Measurements from ENCODE around the gene CCDC171.
"Not testable (repeated sequence)": the region's sequence is repeated elsewhere in the genome, so short reads cannot be mapped to it uniquely, and the experiment has no call there.

The CCDC171 gene

DNA sequence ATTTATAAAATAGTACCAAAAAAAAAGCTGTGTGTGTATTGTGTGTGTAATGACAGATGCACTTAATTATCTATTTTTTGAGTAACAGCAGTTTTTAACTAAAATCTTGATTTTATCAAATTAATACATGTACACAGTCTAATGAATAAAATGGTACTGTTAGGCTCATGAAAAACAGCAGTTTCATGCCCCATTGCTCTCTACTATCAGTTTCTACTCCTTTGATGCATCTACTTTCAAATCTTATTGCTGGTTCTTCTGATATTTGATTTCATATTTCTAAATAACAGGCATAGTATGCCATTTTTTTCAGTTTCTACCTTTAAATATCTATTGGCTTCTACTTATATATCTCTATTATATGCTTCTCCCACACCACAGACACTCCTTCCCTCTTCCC is 117.4 kb downstream of the CCDC171 start:
- DNase-seq (ENCODE audit: extremely low spot score, insufficient read length, low read depth) (no peak), FAIRE-seq (peak; percentile 51)

DNA sequence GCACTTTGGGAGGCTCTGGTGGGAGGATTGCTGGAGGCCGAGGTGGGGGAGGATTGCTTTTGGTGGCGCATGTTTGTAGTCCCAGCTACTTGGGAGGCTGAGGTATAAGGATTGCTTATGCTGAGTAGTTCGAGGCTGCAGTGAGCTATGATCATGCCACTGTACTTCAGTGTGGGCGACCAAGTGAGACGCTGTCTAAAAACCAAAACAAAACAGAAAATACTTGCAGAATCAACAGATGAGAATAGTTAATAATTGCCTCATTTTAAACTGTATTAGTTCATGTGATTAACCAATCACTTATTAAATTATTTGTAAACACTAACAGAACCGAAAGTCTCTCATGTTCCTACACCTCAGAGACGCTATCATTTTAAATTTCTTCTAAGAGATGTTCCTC is 118.1 kb downstream of the CCDC171 start:
- DNase-seq (ENCODE audit: extremely low spot score, insufficient read length, low read depth) (peak; percentile 3), FAIRE-seq (peak; percentile 83)

DNA sequence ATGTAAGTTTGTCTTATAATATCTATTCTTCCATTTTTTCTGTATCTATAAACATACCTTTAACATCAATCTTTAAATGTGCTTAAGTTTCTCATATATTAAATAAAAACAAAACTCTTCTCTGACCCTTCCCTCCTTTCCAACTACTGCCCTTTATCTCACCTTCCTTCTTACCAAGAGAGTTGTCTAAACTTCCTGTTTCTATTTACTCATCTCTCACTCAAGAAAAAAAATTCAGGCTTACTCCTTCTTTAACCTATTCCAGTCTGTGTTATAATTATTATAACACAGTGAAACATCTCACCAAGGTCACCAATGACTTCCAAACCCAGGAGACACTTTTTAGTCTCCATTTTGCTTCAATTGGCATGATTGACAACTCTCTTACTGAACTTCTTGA is 140.9 kb downstream of the CCDC171 start:
- peak; percentile 45 for FAIRE-seq

DNA sequence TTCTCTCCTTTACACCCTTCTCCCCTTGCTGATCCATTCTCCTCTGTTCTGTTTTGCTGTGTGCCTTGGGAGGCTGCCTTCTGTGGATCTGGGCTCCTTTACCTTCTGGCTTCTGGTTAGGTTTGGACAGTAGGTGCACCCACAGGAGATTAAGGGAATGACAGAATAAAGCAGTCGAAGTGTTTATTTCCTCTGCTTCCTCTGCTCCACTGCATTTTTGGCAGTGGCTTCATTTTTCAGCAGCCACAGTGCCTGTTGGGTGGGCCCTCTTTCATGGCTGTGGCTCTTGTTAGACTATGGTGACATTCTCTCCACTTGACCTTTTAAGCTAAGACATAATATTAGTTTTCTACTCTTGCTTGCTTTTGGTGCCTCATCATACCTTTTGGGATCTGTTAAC is 144.1 kb downstream of the CCDC171 start:
- FAIRE-seq (no peak), DNase-seq (ENCODE audit: extremely low spot score, insufficient read length, low read depth) (no peak)

More for the DNA sequence above, 140.9 kb downstream of the CCDC171 start:
- no peak for DNase-seq (ENCODE audit: extremely low spot score, insufficient read length, low read depth)

DNA sequence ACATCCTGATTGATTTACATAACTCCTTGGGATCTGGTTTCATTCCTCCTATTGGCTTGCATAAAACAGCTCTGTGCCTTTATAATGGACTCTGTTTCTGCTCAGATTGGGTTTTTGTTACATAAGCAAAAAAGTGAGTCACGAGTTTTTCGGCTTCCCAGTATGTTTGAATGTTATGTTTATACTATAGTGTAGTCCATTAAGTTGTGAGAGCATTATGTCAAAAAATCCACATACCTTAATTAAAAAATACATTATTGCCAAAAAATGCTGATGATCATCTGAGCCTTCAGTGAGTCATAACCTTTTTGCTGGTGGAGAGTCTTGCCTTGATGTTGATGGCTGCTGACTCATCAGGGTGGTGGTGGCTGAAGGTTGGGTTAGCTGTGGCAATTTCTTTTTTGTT is 144.6 kb downstream of the CCDC171 start:
- FAIRE-seq (no peak), DNase-seq (ENCODE audit: extremely low spot score, insufficient read length, low read depth) (no peak)

DNA sequence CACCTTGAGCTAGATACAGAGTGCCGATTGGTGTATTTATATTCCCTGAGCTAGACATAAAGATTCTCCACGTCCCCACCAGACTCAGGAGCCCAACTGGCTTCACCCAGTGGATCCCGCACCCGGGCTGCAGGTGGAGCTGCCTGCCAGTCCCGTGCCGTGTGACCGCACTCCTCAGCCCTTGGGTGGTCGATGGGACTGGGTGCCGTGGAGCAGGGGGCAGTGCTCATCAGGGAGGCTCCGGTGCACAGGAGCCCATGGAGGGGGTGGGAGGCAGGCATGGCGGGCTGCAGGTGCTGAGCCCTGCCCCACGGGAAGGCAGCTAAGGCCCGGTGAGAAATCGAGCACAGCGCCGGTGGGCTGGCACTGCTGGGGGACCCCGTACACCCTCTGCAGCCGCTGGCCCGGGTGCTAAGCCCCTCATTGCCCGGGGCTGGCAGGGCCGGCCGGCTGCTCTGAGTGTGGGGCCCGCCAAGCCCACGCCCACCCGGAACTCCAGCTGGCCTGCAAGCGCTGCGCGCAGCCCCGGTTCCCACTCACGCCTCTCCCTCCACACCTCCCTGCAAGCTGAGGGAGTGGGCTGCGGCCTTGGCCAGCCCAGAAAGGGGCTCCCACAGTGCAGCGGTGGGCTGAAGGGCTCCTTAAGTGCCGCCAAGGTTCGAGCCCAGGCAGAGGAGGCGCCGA is 147.2 kb downstream of the CCDC171 start:
- DNase-seq (ENCODE audit: extremely low spot score, insufficient read length, low read depth); FAIRE-seq: not testable (repeated sequence)

DNA sequence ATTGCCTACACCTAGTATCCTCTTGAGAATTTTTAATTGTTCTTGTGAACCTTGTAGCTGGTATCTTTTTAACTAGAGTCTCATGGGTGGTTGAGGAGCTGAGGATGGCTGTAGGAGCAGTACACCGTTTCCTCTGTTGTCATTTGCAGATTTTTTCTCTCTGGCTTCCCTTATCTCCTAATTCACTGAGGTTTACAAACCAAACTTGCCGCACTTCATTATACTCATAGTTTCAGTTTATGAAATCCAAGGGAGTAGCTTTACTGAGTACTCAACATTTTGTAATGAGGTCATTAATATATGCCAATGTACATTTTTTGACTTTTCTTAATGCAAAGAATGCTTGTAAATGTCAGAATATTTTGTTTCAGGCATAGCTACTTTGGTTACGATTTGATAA is 154.2 kb downstream of the CCDC171 start:
- DNase-seq (ENCODE audit: extremely low spot score, insufficient read length, low read depth) (no peak), FAIRE-seq (no peak)

DNA sequence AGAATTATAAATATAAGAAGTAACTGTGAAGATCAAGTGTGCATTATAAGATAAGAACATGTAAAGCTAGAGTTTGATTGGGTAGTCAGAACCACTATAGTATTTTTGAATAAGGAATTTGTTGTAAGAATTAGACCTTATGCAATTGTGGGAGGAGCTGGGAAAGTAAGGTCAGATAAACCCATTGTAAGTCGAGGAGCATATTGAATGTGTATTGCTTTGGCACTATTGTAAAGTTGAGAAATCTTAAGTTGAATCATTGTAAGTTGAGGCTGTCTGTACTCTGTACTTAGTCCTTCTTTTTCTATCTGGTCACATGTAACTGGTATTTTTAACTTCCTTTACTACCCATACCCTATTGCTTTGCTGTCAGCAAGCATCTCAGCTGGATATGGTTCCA is 158.7 kb downstream of the CCDC171 start:
- FAIRE-seq (no peak), DNase-seq (ENCODE audit: extremely low spot score, insufficient read length, low read depth) (no peak)

DNA sequence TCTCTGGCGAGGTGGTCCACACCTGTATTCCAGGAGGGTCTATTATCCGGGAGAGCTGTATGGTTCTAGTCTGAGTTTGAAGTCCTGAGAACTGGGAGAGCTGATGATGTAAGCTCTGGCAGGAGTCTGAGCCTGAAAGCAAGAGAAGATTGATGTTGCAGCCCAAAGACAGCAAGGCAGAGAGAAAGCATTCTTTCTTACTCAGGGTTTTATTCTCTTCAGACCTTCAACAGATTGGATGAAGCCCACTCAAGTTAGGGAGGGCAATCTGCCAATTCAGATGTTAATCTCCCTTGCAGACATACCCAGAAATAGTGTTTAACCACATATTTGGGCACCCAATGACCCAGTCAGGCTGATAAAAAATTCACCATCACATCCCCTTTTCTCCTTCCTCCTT is 159.1 kb downstream of the CCDC171 start:
- no peak for FAIRE-seq
- no peak for DNase-seq (ENCODE audit: extremely low spot score, insufficient read length, low read depth)

DNA sequence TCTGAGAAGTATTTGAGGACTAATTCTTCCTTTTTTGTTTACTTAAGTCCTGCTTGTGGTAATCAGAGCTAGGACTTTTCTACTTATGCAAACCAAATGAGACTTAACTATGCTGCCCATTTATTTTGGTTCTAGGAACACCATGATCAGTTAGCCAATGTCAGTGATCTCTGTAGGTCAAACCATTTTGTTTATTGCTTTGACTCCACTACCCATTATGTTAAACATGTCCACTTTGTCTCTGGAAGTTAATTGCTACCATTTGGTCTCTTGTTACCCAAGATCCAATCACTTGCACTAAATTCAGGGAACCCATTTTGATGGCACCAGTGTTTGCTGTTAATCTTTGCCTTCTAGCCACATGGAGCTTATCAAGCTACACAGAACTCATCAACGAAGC is 161.9 kb downstream of the CCDC171 start:
- no peak for FAIRE-seq
- DNase-seq (ENCODE audit: extremely low spot score, insufficient read length, low read depth), result no peak

DNA sequence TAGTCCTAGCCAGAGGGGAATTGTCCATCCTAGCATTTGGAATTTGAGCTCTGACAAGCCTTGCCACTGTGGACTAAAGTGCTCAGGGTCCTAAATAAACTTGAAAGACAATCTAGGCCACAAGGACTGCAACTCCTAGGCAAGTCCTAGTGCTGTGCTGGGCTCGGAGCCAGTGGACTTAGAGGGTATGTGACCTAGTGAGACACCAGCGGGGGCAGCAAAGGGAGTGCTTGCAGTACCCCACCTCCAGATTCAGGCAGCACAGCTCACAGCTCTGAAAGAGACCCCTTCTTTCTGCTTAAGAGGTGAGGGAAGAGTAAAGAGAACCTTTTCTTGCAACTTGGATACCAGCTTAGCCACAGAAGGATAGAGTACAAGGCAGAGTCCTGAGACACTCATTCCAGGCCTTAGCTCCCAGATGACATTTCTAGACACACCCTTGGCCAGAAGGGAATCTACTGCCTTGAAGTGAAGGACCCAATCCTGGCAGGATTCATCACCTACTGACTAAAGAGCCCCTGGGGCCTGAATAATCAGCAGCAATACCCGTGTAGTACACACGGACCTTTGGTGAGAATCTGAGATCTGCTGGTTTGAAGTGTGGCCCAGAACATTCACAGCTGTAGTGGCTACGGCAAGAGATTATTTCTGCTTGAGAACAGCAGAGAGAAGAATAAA is 164.6 kb downstream of the CCDC171 start:
- no peak for FAIRE-seq

DNA sequence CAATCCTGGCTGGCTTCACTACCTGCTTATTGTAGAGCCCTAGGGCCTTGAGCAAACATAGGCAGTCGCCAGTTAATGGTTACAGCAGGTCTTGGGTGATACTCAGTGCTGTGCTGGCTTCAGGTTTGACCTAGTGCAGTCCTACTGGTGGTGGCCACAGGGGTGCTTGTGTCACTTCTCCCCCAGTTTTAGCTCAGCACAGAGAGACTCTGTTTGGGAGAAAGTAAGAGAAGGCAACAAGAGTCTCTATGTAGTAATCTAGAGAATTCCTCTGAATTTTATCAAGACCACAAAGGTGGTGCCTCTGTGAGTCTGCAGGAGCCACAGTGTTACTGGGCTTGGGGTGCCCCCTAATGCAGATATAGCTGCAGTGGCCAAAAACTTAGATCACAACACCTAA is 165.6 kb downstream of the CCDC171 start:
- DNase-seq (ENCODE audit: extremely low spot score, insufficient read length, low read depth) (no peak), FAIRE-seq (no peak)

More for the DNA sequence above, 164.6 kb downstream of the CCDC171 start:
- DNase-seq (ENCODE audit: extremely low spot score, insufficient read length, low read depth), result no peak

DNA sequence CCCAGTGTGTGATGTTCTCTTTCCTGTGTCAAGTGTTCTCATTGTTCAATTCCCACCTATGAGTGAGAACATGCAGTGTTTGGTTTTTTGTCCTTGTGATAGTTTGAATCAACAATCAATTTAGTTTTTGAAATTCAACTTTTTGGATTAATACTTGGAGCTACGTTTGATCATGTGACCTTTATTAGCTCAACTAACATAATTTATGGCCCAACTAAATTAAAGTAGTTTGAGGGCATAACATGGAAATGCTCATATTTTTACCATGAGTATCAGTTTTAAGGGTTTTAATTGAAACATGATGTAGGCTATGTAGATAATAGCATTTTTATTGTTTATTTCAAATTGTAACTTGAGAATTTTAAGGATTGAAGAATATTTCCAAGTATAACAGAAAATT is 168.0 kb downstream of the CCDC171 start:
- no peak for DNase-seq (ENCODE audit: extremely low spot score, insufficient read length, low read depth)
- FAIRE-seq, result no peak

DNA sequence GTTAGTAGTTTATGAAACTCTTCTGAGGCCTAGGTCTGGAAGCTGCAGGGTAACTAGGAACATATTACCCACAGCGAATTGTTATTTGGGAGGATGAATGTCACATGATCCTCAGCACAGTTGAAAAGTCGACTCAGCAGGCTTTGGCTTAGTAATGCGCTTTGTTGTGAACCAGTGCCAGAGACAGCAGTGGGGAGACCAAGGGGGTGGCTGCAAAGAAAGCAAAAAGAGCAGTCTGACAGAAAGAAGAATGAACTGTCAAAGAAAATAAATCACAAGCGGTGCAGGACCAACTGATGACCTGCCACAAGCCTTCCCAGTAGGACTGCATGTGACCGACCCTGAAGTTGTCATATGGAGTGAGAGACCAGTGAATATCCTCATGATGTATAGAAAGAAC is 170.0 kb downstream of the CCDC171 start:
- FAIRE-seq (no peak), DNase-seq (ENCODE audit: extremely low spot score, insufficient read length, low read depth) (no peak)

DNA sequence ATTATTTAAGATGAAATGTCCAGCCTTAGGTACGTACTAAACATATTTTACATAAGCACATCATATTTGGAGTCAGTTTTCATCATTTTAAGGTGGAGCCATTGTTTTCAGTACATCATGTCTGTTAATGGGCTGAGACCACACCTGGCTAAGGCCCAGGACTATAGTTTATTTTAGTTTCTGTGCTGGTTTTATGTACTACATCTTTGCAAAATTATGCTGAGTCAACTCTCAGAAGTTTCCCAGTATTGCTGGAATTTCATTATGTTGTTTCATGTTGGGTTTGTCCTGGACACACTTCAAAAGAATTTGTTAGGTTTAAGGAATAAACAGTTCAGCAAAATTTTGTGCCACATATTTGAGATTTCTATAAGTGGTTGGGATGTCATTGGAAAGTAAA is 171.2 kb downstream of the CCDC171 start:
- no peak for FAIRE-seq
- no peak for DNase-seq (ENCODE audit: extremely low spot score, insufficient read length, low read depth)

DNA sequence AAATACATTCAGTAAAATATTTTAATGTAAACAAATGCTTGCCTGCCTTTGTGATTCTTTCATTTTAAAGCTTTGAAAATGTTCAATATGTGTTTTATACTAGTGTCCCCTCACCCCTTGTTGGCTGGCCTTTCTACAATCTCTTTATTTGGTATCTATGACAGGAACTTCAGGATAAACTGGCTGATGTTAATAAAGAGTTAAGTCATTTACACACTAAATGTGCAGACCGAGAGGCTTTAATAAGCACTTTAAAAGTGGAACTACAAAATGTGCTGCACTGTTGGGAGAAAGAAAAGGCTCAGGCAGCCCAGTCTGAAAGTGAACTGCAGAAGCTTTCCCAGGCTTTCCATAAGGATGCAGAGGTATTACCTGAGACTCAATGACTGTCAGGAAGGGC is 171.8 kb downstream of the CCDC171 start:
- no peak for FAIRE-seq
- no peak for DNase-seq (ENCODE audit: extremely low spot score, insufficient read length, low read depth)

DNA sequence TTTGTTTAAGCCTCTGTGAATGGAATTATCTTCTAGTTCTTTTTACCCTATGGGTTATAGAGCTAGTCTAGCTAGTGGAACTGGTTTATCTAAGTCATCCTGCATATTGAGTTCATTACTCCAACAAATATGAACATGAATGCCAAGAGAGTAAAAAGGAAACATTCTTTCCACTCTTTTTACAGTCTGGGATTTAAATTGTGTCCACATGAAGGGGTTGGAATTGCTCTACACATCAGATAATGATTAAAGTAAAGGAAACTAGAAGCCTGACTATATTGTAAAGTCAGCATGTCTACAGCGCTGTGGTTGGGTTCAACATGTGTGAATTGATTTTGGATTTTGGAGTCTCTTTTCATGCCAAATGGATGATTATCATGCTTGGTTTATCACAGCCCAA is 173.1 kb downstream of the CCDC171 start:
- no peak for FAIRE-seq
- DNase-seq (ENCODE audit: extremely low spot score, insufficient read length, low read depth), result no peak

DNA sequence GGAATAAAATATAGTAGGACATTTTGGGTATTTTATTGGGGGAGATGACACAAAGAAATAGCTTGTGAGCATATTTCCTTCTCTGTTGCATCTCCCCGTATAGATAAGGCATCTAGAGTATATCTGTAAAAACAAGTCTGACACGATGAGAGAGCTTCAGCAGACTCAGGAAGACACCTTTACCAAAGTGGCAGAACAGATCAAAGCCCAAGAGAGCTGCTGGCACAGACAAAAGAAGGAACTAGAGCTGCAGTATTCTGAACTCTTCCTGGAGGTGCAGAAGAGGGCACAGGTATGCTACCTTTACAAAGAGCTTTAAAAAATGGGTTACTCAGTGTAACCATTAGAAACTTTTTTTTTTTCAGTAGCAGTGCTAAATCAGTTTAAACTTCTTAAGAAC is 176.7 kb downstream of the CCDC171 start:
- FAIRE-seq (no peak), DNase-seq (ENCODE audit: extremely low spot score, insufficient read length, low read depth) (no peak)

DNA sequence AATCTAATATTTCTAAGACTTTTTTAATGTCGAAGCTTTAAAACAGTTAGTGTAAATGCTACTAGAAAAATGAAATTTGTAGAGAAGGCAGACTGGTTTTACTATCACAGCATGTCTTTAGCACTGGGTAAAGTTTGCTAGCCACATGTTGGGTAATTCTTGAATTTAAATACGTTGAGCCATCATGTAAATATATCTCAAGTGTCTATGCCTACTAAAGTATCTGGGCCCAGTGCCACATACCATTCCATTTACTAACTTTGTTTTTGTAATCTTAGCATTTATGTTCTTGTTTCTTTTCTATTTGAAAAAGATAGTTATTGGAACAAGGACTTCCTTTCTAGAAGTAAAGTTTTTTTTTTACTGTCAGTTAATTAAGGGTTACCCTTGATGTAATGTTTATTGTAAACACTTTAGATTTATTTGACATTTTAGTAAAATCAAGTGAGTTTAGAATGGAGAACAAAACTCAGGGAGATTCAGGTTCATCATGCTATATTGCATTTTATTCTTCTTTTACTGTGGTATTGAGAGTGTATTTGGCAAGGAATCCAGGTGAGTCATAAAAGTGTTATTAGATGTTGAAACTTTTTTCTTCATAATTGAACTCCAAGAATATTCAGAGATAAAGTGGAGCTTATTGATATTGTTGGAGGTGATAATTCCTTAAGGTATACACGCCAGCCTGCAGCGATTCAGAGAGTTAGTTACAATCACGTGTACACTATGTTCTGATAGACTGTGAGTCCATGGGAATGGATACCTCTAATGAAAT is 182.4 kb downstream of the CCDC171 start:
- FAIRE-seq (no peak), DNase-seq (ENCODE audit: extremely low spot score, insufficient read length, low read depth) (no peak)

DNA sequence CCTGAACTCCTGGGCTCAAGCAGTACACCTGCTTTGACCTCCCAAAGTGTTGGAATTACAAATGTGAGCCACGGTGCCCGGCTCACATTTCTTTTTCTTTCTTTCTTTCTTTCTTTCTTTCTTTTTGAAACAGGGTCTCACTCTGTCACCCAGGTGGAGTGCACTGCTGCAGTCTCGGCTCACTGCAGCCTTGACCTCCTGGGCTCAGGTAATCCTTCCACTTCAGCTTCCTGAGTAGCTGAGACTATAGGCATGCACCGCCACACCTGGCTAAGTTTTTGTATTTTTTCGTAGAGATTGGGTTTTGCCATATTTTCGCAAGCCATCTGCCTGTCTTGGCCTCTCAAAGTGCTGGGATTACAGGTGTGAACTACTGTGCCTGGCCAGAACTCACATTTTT is 183.7 kb downstream of the CCDC171 start:
- FAIRE-seq (no peak), DNase-seq (ENCODE audit: extremely low spot score, insufficient read length, low read depth) (no peak)

DNA sequence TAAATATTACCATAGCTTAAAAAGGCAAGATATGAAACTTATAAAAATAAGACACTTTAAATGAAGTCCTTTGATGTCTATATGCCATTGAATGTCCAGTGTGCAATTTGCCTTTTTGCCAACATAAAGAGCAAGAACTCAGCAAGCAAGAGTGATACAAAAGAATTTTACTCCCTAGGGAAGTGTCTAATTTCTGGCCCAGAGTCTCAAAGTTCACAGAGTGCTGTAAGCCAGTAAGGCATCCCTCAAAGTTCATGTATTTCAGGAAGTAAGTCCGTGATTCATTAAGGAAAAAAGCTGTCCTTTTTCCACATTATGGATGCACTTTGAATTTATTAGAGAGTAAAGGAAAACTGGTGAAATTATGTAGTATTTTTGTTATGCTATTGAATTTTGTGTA is 185.2 kb downstream of the CCDC171 start:
- FAIRE-seq, result peak; percentile 54
- DNase-seq (ENCODE audit: extremely low spot score, insufficient read length, low read depth), result no peak
